Measurements from ENCODE around the gene PPIB.

DNA sequence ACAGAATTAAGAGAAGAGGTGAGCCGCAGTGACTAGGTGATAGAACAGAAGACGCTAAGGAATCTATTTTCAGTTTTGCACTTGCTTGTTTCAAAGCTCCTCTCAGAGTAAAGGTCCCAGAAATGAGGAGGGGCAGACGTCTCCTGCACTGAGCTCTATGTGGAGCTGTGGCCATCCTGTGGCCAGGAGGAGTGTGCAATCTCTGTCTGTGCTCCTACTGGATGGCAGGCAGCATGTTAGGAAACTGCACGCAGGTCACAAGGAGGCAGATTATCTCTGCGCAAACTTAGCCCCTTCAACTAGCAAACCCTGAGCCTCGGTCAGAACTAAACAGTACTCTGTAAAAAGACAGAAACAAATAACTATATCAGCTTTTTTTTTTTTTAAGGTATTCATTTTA, 31.1 kb upstream of the PPIB start:
- TF ChIP-seq CTCF (IDR thresholded peaks at IDR 0.05; ENCODE audit: low read depth, low read length, missing input control) (no peak), HNF4A (conservative IDR thresholded peaks at IDR 0.05) (no peak), JUND (IDR thresholded peaks at IDR 0.05) (no peak), FOXA2 (IDR thresholded peaks at IDR 0.05) (no peak)
- TF ChIP-seq, protein P1, sequence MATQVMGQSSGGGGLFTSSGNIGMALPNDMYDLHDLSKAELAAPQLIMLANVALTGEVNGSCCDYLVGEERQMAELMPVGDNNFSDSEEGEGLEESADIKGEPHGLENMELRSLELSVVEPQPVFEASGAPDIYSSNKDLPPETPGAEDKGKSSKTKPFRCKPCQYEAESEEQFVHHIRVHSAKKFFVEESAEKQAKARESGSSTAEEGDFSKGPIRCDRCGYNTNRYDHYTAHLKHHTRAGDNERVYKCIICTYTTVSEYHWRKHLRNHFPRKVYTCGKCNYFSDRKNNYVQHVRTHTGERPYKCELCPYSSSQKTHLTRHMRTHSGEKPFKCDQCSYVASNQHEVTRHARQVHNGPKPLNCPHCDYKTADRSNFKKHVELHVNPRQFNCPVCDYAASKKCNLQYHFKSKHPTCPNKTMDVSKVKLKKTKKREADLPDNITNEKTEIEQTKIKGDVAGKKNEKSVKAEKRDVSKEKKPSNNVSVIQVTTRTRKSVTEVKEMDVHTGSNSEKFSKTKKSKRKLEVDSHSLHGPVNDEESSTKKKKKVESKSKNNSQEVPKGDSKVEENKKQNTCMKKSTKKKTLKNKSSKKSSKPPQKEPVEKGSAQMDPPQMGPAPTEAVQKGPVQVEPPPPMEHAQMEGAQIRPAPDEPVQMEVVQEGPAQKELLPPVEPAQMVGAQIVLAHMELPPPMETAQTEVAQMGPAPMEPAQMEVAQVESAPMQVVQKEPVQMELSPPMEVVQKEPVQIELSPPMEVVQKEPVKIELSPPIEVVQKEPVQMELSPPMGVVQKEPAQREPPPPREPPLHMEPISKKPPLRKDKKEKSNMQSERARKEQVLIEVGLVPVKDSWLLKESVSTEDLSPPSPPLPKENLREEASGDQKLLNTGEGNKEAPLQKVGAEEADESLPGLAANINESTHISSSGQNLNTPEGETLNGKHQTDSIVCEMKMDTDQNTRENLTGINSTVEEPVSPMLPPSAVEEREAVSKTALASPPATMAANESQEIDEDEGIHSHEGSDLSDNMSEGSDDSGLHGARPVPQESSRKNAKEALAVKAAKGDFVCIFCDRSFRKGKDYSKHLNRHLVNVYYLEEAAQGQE (IDR thresholded peaks at IDR 0.05), result no peak
